Left renal pelvis (tissue), 4 donors: ENCODE measurements around the gene RB1. TPM values are rescaled to one million over a fixed set of nuclear protein-coding genes. Genes with fewer than 3 reads are reported as not detected.
"Not testable (repeated sequence)": the region's sequence is repeated elsewhere in the genome, so short reads cannot be mapped to it uniquely, and the experiment has no call there.

Experiments
- DNase-seq, 4 donors: peaks; one replicate each; pipeline ENCODE4 v3.0.0-alpha.2; 2013; ENCODE audit warnings: low read depth in 4 of 4, low spot score in 3 of 4
- polyA plus RNA-seq, 4 donors: library from polyadenylated mRNA; unstranded; fragments of 120-200 nt; gene quantifications; one replicate each; pipeline ENCODE4 v1.2.1, GENCODE V29; 2013; ENCODE audit not compliant: insufficient read length in 4 of 4

RB1 gene
- polyA plus RNA-seq, 4 donors, result 37.7 to 56.3 (median 47.2) TPM

DNA sequence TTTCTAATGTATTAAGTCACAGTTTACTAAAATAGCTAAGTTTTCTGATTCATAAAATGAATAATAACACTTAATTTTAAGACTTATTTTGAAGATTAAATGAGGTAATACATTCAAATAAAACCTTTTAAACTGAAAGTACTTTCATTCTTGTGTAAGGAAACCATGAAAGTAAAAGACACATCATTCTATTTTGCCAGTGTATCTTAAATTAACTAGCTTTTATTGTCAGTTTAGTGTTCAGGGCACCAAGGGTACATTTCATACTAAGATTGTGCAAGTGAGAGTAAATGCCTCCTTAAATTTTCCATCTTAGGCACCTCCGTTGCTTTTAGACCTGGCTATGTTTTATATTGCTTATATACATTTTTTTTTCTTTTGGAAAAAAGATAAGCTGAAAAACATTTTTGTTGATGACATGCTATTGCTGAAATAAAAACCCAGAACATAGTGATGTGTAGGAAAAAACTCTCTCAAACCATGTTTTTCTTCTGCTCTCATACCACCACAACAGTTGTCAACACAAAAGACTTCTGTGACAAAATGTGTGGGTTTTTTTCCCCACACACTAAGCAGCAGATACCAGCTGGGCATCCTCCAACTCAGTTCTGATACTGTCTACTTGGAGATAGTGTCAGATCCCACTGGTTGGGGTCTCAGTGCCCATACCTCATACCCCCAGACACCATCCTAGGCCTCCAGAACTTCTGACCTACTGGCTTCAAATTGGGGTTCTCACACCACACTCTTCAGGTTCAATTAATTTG is 140.1 kb downstream of the RB1 start:
- no peak for DNase-seq

DNA sequence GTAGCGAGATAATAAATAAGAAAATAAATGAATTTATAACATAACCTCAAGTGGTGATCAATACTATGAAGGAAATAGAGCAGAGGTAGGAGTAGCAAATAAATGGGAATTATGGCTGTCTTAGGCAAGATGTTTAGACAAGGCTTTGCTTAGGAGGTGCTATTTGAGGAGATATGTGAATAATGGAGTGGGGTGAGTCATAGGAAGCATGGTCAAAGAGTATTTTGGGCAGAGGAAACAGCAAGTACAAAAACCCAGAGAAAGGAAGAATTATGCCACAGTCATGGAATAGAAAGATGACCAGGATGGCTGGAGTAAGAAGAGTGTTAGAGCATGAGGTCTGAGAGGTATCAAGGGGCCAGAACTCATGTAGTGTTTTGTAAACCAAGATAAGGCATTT is 142.9 kb downstream of the RB1 start:
- DNase-seq, result no peak

- DNase-seq, result no peak
Observed at GRCh38 chr13:48448285-48448958, 144.9 kb downstream of the RB1 start.

- DNase-seq, result no peak
Observed at GRCh38 chr13:48448959-48449614, 145.5 kb downstream of the RB1 start.

DNA sequence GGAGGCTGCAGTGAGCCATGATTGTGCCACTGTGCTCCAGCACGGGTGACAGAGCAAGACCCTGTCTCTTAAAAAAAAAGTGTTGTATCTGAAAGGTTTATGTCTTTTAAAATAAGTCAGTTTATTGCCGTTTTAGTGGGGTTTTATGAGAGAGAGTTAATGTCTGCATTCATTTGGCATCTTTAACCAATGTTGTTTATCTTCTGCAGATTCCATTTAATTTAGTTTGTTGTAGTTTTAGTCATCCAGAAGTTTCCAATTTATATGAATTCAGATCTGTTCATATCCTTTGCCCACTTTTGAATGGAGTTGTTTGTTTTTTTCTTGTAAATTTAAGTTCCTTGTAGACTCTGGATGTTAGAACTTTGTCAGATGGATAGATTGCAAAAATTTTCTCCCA is 146.1 kb downstream of the RB1 start:
- DNase-seq, result no peak

DNA sequence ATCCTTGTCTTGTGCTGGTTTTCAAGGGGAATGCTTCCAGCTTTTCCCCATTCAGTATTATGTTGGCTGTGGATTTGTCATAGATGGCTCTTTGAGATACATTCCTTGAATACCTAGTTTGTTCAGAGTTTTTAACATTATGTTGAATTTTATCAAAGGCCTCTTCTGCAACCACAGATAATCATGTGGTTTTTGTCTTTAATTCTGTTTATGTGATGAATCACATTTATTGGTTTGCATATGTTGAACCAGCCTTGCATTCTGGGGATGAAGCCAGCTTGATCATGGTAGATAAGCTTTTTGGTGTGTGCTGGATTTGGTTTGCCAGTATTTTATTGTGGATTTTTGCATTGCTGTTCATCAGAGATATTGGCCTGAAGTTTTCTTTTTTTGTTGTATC is 147.6 kb downstream of the RB1 start:
- not testable (repeated sequence) for DNase-seq

- no peak for DNase-seq
Observed at GRCh38 chr13:48456546-48456945, 153.0 kb downstream of the RB1 start.

- no peak for DNase-seq
Observed at GRCh38 chr13:48457578-48458242, 154.2 kb downstream of the RB1 start.

GRCh38 chr13:48475230-48475629 is 171.7 kb downstream of the RB1 start:
- no peak for DNase-seq

DNA sequence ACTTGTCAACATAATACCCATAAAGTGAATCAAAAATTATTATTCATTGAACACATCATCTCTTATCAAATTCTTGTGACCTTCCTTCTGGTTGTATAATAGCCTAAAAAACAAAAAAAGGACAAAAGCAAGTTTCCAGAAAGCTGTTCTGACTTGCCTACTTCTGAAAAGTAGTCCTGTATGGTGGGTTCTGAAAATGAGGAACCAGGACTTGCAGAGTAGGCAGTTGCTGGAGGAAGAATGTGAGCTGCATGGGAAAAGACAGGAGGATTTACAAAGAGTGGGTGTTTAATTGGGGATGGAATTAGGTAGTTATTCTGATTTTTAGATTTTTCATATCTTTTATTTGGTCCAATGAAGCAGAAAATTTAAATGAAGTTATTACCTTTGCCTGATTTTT is 172.7 kb downstream of the RB1 start:
- no peak for DNase-seq

DNA sequence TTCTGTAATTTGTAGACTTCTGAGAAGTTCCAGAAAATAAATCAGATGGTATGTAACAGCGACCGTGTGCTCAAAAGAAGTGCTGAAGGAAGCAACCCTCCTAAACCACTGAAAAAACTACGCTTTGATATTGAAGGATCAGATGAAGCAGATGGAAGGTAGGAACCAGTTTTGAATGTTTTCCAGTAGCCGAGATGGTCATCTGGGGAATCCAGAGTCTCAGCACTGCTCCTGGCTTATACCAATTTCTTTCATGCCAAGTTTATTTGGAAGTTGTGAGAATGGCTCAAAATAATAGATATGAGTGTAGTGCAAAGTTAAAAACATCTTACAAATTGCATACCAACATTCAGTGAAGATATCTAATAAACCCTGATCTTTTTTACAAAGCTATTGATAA is 173.1 kb downstream of the RB1 start:
- DNase-seq, result no peak

GRCh38 chr13:48477191-48477855 is 173.8 kb downstream of the RB1 start:
- DNase-seq, result no peak

- no peak for DNase-seq
Observed at GRCh38 chr13:48478391-48478790, 174.8 kb downstream of the RB1 start.

DNA sequence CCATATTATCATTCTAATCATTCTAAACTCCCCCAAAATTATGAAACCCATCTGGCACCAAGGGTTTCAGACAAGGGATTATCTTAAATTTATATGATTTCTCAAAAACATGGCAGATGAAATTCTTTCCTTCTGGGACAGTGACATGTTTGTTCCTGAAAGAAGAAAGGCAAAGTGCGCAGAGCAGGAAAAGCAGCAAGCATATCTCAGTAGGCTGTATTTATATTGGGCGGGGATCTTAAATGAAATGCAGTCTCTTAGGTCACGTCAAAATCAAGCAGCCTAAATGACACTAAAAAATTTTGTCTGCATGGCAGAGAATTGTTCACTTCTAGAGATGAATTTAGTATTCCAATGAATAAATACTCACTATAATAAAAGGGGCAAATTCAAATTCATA is 180.0 kb downstream of the RB1 start:
- DNase-seq, result no peak

- DNase-seq, result no peak
Observed at GRCh38 chr13:48485432-48485831, 181.9 kb downstream of the RB1 start.

GRCh38 chr13:48486362-48486761 is 182.8 kb downstream of the RB1 start:
- DNase-seq, result no peak

DNA sequence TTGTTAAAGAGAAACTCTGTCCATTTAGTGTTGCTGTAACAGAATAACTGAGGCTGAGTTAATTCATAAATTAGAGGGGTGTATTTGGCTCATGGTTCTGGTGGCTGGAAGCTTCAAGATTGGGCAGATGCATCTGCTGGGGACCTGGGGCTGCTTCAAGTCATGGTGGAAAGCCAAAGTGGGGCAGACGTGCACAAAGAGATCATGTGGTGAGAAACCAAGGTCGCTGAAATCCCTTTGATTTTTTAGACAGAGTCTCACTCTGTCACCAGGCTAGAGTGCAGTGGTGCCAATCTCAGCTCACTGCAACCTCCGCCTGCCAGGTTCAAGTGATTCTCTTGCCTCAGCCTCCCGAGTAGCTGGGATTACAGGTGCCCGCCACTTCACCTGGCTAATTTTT is 183.3 kb downstream of the RB1 start:
- DNase-seq, result no peak

- no peak for DNase-seq
Observed at GRCh38 chr13:48487968-48488367, 184.4 kb downstream of the RB1 start.

DNA sequence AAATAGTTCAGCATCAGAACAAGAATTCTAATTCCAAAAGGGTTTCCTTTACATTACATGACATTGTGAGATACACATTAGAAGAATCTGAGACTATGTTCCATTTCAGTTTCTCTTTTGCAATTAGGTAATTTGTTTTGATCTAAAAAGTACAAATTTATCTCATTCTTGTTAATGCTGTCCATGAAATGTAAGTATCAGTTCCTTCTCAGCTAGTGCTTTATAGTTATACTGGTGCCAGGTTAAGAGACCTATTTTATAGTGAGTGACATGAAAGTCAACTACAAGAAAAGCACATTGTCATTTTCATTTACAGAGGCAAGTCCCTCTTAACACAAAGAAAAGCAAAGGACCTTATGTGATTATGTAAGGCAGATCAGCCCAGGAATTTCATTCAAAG is 185.4 kb downstream of the RB1 start:
- DNase-seq, result no peak

DNA sequence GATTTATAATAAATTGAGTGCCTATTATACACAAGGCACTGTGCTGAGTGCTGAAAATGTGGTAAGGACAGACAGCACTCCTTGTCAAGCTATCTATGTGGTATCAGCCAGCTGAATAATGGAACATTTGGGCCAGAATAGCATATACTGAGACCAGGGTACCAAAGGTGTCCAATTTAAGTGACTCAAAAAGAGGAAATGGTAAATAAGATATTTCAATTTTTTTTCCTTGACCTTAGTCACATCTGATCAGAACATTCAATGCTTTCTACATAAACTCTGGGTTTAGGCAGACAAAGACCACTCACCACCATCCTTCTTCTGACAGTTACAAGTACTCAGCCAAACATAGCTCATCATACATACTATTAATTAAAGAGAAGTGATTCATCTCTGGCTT is 186.1 kb downstream of the RB1 start:
- DNase-seq, result no peak

- no peak for DNase-seq
Observed at GRCh38 chr13:48490241-48490640, 186.7 kb downstream of the RB1 start.
